Duodenal mucosa (tissue), 2 donors: ENCODE measurements around the gene TMEM128.

Experiments used
- H3K27ac ChIP-seq: one replicate; pipeline ENCODE4 v1.7.0; 2013; ENCODE audit warnings: low read depth, low read length
- H3K27me3 ChIP-seq, 2 donors: one replicate each; pipeline ENCODE4 v1.7.0; 2013; ENCODE audit warnings: low read length in 2 of 2, control low read depth in 1 of 2; ENCODE audit not compliant: insufficient read depth in 2 of 2, control insufficient read depth in 1 of 2
- H3K36me3 ChIP-seq, 2 donors: one replicate each; pipeline ENCODE4 v1.7.0; 2013; ENCODE audit warnings: low read length in 2 of 2, control low read depth in 1 of 2; ENCODE audit not compliant: insufficient read depth in 2 of 2, control insufficient read depth in 1 of 2
- H3K4me1 ChIP-seq, 2 donors: one replicate each; pipeline ENCODE4 v1.7.0; 2013; ENCODE audit warnings: low read length in 2 of 2, control low read depth in 1 of 2; ENCODE audit not compliant: insufficient read depth in 2 of 2, control insufficient read depth in 1 of 2
- H3K4me3 ChIP-seq, 2 donors: one replicate each; pipeline ENCODE4 v1.7.0; 2013; ENCODE audit warnings: low read length in 2 of 2, low read depth in 1 of 2
- H3K9ac ChIP-seq, 2 donors: one replicate each; pipeline ENCODE4 v1.7.0; 2013; ENCODE audit warnings: low read length in 2 of 2, low read depth in 1 of 2
- H3K9me3 ChIP-seq, 2 donors: one replicate each; pipeline ENCODE4 v1.7.0; 2013; ENCODE audit warnings: low read length in 2 of 2, control low read depth in 1 of 2; ENCODE audit not compliant: control insufficient read depth in 1 of 2

The TMEM128 gene

DNA sequence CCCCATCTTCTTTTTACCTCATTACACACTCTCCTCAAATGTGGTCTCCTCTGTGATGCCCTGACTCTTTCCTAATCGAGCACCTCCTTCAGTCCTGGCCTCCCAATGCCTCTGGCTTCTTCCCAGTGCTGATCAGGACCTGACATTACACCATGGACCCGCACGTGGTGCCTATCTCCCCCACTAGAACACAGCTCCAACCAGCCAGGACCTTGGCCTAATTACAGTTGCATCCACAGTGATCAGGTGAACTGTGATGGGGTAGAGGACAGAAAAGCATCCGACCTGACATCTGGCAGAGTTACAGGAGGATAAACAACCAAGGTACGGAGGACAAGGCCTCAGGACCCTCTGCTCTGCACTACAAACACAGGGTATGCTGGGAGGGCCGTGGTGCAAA, 29.5 kb upstream of the TMEM128 start:
- no peaks in the 10 kb centered on the region for H3K4me1 ChIP-seq
- H3K9ac ChIP-seq: no peak overlapping the region
- peaks cover 23 to 69% of the 10 kb centered on the region in 2 donors for H3K36me3 ChIP-seq
- H3K27ac ChIP-seq: no peak overlapping the region
- no peak overlapping the region for H3K4me3 ChIP-seq
- no peaks in the 10 kb centered on the region for H3K27me3 ChIP-seq
- no peaks in the 10 kb centered on the region for H3K9me3 ChIP-seq

DNA sequence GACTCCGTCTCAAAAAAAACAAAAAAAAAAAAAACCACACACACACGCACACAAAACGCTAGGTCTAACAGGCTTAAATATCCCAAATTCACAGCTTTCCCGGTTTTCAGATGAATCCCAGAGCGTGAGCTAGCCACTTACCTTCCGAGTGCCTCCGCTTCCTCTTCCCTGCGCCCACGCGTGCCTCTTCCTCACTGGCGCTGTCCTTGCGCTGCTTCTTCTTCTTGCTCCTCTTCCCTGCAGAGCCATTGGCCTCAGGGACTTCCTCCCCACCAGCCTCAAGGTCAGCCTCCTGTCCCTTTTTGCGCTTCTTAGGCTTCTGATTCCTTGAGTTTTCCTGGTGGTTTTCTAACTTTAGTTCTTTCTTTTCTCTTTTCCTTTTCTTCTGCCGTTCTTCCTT, 26.2 kb upstream of the TMEM128 start:
- Histone ChIP-seq H3K4me1 (no peaks in the 10 kb centered on the region), H3K36me3 (peaks cover 20 to 75% of the 10 kb centered on the region in 2 donors), H3K4me3 (no peak overlapping the region), H3K9me3 (no peaks in the 10 kb centered on the region), H3K27ac (no peak overlapping the region), H3K27me3 (no peaks in the 10 kb centered on the region), H3K9ac (no peak overlapping the region)

DNA sequence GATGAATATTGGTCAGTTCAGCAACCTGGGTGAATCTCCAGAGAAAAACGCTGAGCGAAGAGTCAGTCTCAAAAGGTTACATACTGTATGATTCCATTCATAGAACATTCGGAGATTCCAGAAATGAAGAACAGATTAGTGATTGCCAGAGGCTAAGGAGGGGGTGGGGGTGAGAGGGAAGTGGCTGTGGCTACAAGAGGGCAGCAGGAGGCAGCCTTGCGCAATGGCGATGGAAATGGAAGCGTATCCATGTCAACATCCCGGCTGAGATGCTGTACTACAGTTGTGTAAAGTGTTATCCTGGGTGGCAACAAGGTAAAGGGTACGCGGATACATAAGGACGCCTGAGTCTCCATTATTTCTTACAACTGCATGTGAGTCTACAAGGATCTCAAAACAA, 23.9 kb upstream of the TMEM128 start:
- Histone ChIP-seq H3K9ac (no peak overlapping the region), H3K27me3 (no peaks in the 10 kb centered on the region), H3K4me1 (no peaks in the 10 kb centered on the region), H3K36me3 (peaks cover 17 to 67% of the 10 kb centered on the region in 2 donors), H3K9me3 (no peaks in the 10 kb centered on the region), H3K27ac (no peak overlapping the region), H3K4me3 (no peak overlapping the region)

DNA sequence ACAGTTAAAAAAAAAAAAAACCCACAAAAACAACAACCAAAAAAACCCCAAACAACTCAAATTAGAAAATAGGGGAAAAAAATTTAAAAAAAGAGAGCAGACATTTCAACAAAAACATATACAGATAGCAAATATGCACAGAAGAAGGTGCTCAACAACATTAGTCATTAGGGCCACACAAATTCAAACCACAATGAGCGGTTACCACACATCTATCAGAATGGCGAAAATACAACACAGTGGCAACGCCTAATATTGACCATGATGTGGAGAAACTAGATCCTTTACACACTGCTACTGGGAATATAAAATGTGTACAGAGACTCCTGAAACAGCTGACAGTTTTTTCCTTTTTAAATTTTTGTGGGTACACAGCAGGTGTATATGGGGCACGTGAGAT, 22.5 kb upstream of the TMEM128 start:
- H3K9ac ChIP-seq: no peak overlapping the region
- H3K4me1 ChIP-seq: no peaks in the 10 kb centered on the region
- H3K36me3 ChIP-seq: peaks cover 17 to 63% of the 10 kb centered on the region in 2 donors
- H3K4me3 ChIP-seq: no peak overlapping the region
- no peak overlapping the region for H3K27ac ChIP-seq
- H3K27me3 ChIP-seq: no peaks in the 10 kb centered on the region
- H3K9me3 ChIP-seq: no peaks in the 10 kb centered on the region

DNA sequence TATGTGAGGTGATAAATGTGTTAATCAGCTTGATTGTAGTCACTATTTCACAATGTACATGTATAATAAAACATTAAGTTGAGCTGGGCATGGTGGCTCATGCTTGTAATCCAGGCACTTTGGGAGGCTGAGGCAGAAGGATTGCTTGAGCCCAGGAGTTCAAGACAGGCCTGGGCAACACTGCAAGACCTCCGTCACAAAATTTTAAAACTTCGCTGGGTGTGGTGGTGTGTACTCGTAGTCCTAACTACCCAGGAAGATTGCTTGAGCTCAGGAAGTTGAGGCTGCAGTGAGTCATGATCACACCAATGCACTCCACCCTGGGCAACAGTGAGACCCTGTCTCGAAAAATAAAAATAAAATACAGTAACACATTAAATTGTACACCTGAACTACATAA, 21.8 kb upstream of the TMEM128 start:
- H3K27me3 ChIP-seq: no peaks in the 10 kb centered on the region
- H3K36me3 ChIP-seq: peaks cover 17 to 57% of the 10 kb centered on the region in 2 donors
- no peaks in the 10 kb centered on the region for H3K4me1 ChIP-seq
- no peak overlapping the region for H3K9ac ChIP-seq
- no peak overlapping the region for H3K4me3 ChIP-seq
- peak overlapping the region; percentile 13 for H3K27ac ChIP-seq
- no peaks in the 10 kb centered on the region for H3K9me3 ChIP-seq

DNA sequence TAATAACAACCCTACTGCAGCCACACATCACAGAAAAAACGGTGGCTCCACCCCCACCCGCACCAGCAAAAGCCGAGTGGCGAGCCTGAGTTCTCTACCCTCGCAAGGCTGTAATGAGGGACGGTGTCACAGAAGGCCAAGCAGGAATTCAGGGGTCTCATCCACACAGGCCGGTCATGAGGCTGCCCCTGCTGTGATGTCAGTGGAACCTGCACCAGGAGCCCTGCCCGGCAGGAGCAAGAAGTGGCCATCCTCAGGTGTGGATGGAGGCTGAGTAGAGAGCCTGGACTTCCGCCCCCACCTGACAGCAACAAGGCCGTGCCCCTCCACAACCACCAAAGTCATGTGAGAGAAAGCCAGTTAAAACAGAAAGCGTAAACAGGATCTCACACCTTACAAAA, 21.3 kb upstream of the TMEM128 start:
- H3K27ac ChIP-seq: peak overlapping the region; percentile 13
- no peaks in the 10 kb centered on the region for H3K4me1 ChIP-seq
- no peaks in the 10 kb centered on the region for H3K9me3 ChIP-seq
- no peak overlapping the region for H3K9ac ChIP-seq
- H3K4me3 ChIP-seq: no peak overlapping the region
- H3K36me3 ChIP-seq: peaks cover 15 to 52% of the 10 kb centered on the region in 2 donors
- no peaks in the 10 kb centered on the region for H3K27me3 ChIP-seq

DNA sequence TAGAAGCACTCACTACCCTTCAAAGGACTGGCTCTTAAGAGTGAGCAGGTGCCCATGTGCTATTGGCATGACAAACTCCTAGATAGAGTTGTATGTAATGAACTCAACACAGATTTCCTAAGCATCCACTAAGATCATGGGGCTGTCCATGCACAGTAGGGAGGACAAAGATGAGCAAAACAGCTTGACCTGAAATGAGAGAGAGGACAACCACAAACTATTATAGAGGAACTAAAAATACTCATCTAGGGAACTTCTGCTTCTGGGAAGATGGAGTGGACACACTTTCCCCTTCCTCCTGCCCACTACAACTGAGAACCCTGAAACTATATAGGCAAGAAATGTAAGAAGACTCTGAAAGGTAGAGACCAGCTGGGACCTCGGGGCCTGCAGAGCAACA, 20.8 kb upstream of the TMEM128 start:
- no peak overlapping the region for H3K9ac ChIP-seq
- H3K27me3 ChIP-seq: no peaks in the 10 kb centered on the region
- H3K9me3 ChIP-seq: no peaks in the 10 kb centered on the region
- no peak overlapping the region for H3K4me3 ChIP-seq
- no peak overlapping the region for H3K27ac ChIP-seq
- peaks cover 14 to 47% of the 10 kb centered on the region in 2 donors for H3K36me3 ChIP-seq
- H3K4me1 ChIP-seq: no peaks in the 10 kb centered on the region

DNA sequence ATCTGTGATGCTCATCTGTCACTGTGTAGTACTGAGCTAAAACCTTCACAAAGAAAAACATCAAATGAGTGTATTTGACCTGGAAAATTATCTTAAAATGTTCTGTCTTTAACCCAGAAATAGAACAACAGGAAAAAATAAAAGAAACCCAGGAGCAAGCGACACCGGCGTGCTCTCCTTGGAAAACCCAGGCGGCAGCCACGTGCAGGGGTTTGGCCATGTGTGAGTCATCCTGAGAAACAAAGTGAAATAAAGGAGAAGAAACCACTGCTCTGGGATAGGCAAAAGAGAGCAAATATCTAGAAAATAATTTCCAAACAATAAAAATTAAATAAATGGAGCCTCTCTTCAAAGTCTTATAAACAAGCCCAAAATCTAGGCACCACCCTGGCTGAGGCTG, 20.0 kb upstream of the TMEM128 start:
- no peak overlapping the region for H3K4me3 ChIP-seq
- no peak overlapping the region for H3K9ac ChIP-seq
- H3K27ac ChIP-seq: no peak overlapping the region
- peaks cover 12 to 40% of the 10 kb centered on the region in 2 donors for H3K36me3 ChIP-seq
- no peaks in the 10 kb centered on the region for H3K4me1 ChIP-seq
- H3K9me3 ChIP-seq: no peaks in the 10 kb centered on the region
- H3K27me3 ChIP-seq: no peaks in the 10 kb centered on the region

DNA sequence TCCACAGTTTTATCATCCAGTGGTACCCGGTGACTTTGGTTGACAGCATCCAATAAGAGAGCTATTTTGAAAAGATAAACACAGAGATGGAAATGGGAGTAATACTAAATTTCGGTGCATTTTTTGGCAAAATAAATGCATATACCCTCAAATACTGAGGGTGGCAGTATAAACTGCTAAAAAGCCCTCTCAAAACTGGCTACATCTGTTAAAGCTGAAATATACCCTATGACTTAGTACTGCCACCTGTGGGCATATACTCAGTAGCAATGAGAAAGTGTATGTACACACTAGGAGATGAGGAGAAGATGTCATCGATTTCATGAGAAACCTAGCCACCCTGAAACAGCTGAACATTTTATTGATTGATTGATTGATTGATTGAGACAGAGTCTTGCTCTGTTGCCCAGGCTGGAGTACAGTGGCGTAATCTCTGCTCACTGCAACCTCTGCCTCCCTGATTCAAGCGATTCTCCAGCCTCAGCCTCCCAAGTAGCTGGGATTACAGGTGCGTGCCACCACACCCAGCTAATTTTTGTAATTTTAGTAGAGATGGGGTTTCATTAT, 12.2 kb upstream of the TMEM128 start:
- Histone ChIP-seq H3K9me3 (no peaks in the 10 kb centered on the region), H3K9ac (no peak overlapping the region), H3K4me1 (peaks cover 0 to 4% of the 10 kb centered on the region in 2 donors), H3K4me3 (no peak overlapping the region), H3K27ac (no peak overlapping the region), H3K27me3 (no peaks in the 10 kb centered on the region), H3K36me3 (no peaks in the 10 kb centered on the region)

DNA sequence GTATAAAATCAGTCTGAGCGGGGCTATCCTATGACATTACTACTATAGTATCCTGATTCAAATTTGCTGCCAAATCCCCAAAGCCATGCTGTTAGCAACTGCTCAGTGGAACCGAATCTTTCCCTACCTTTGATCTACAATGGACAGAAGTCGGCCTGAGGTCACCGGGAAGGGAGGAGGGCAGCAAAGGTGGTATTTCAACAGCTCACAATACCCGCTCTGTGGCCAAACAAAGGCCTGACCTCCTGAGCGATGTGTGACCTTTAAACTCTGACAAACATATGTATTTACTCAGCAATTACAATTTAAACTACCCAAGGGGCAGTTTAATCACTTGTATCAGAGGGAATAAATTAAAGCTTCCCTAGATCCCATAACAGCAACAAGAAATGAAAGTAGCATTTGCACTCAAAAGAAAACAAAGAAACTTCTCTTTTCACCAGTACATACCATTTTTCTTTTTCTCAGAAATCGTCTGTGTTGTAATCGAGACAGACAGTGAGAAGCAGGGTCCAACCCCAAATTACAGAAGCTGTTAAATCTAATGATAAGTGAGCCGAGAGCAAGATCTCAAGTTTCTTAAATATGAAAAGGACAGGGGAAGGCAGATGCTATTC, 11.6 kb upstream of the TMEM128 start:
- Histone ChIP-seq H3K9ac (no peak overlapping the region), H3K4me3 (no peak overlapping the region), H3K36me3 (no peaks in the 10 kb centered on the region)

More for the DNA sequence above, 11.6 kb upstream of the TMEM128 start:
- Histone ChIP-seq H3K27ac (no peak overlapping the region), H3K9me3 (no peaks in the 10 kb centered on the region), H3K4me1 (peaks cover 0 to 4% of the 10 kb centered on the region in 2 donors), H3K27me3 (no peaks in the 10 kb centered on the region)
